ENCODE data around the gene AGO4. TPM values are rescaled to one million over a fixed set of nuclear protein-coding genes. Genes with fewer than 3 reads are reported as not detected.
"Not testable (repeated sequence)": the region's sequence is repeated elsewhere in the genome, so short reads cannot be mapped to it uniquely, and the experiment has no call there.

Gene AGO4
- total RNA-seq, 2 experiments from 2014 or later, result 12.1 to 16.1 TPM

DNA sequence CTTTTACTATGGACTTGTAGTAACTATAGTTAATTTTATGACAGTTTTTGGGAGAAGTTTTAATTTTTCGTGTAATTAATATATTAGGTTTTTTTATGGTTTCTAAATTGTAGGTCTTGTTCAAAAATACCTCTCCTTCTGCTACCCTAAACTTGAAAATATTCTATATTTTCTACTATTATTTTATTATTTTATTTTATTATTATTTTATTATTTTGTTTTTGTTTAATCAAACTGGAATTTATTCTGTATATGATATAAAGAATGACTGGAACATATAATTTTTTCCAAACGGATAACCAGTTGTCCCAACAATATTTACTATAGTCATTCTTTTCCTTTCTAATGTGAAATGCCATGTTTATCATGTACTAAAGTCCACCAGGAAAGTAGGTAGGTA is 17.1 kb upstream of the AGO4 start:
- CTCF ChIA-PET, result interaction anchor here (1.6 kb wide), 1 partner anchor 344 kb away, joined by 5 read pairs; no protein-coding TSS in a partner anchor
- Mint-ChIP-seq H3K27me3 (no peaks in the 10 kb centered on the region), H3K4me3 (no peak overlapping the region), H3K9me3 (ENCODE audit: low read depth) (no peaks in the 10 kb centered on the region), H3K27ac (no peak overlapping the region), H3K4me1 (no peaks in the 10 kb centered on the region), H3K36me3 (no peaks in the 10 kb centered on the region)
- no peak for DNase-seq
- no peak for ATAC-seq

DNA sequence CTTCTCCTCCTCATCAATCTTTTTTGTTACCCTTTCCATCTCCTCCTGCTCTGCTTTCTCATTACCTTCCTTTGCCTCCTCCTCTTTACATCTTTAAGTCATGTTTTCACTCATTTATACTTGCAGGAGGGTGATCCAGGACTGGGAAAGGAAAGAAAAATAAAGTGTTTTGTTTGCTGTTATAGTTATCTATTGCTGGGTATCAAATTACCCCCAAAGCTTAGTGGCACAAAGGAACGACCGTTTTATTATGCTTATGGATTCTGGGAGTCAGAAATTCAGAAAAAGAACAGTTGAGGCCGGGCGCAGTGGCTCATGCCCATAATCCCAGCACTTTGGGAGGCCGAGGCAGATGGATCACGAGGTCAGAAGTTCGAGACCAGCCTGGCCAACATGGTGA is 12.5 kb upstream of the AGO4 start:
- no peaks in the 10 kb centered on the region for H3K27me3 Mint-ChIP-seq
- CTCF ChIA-PET, result interaction anchor here (0.9 kb wide), 1 partner anchor 9 kb away, joined by 3 read pairs; no protein-coding TSS in a partner anchor
- H3K4me3 Mint-ChIP-seq, result no peak overlapping the region
- H3K36me3 Mint-ChIP-seq, result no peaks in the 10 kb centered on the region
- no peaks in the 10 kb centered on the region for H3K9me3 Mint-ChIP-seq (ENCODE audit: low read depth)
- ATAC-seq (no peak), DNase-seq (peak; percentile 2)
- H3K4me1 Mint-ChIP-seq, result peaks cover 2% of the 10 kb centered on the region
- no peak overlapping the region for H3K27ac Mint-ChIP-seq

DNA sequence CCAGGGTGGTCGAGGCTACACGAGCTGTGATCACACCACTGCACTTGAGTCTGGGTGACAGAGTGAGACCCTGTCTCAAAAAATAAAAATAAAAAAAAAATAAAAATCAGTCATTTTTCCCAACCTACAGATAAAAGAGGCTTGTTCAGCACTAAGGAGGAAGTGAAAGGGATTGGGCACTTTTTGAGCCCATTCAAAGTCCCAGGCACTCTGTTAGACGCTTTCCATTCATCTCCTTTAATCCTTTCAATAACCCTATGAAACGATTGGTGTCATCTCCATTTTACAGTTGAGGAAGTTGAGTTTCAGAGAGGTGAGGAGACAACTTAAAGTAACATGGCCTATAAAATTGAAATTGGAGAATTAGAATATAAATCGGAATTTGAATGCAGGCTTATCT is 10.4 kb upstream of the AGO4 start:
- peaks cover 2% of the 10 kb centered on the region for H3K4me1 Mint-ChIP-seq
- H3K9me3 Mint-ChIP-seq (ENCODE audit: low read depth), result no peaks in the 10 kb centered on the region
- no peak for DNase-seq
- no peak overlapping the region for H3K27ac Mint-ChIP-seq
- H3K36me3 Mint-ChIP-seq, result no peaks in the 10 kb centered on the region
- no peak overlapping the region for H3K4me3 Mint-ChIP-seq
- CTCF ChIA-PET, result no interaction called here
- ATAC-seq, result no peak
- no peaks in the 10 kb centered on the region for H3K27me3 Mint-ChIP-seq

DNA sequence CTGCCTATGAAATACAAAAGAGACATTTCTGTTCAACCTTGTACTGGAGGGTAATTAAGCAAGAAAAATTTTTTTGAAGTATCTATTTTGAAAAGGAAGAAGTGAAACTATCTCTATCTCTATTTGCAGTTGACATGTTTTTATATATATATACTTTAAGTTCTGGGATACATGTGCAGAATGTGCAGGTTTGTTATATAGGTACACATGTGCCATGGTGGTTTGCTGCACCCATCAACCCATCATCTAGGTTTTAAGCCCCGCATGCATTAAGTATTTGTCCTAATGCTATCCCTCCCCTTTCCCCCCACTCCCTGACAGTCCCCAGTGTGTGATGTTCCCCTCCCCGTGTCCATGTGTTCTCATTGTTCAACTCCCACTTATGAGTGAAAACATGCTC is 9.8 kb upstream of the AGO4 start:
- not testable (repeated sequence) for H3K4me3 Mint-ChIP-seq; H3K27ac Mint-ChIP-seq; H3K36me3 Mint-ChIP-seq; H3K27me3 Mint-ChIP-seq; H3K4me1 Mint-ChIP-seq; ATAC-seq; H3K9me3 Mint-ChIP-seq (ENCODE audit: low read depth)
- CTCF ChIA-PET, result interaction anchor here (0.6 kb wide), 1 partner anchor 257 kb away, joined by 5 read pairs; no protein-coding TSS in a partner anchor
- peak; percentile 15 for DNase-seq

DNA sequence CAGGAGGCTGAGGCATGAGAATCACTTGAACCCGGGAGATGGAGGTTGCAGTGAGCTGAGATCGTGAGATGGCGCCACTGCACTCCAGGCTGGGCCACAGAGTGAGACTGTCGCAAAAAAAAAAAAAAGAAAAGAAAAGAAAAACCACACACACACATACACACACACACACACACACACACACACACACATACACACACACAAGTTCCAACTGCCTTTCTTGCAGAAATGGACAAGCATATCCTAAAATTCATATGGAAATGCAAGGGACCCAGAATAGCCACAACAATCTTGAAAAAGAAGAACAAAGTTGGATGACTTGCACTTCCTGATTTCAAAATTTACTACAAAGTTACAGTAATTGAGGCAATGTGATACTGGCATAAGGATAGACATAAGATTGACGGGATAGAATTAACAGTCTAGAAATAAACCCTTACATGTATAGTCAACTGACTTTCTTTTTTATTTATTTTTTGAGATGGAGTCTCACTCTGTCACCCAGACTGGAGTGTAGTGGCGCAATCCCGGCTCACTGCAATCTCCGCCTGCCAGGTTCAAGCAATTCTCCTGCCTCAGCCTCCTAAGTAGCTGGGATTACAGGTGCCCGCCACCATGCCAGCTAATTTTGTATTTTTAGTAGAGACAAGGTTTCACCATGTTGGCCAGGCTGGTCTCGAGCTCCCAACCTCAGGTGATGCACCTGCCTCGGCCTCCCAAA is 7.5 kb upstream of the AGO4 start:
- H3K9me3 Mint-ChIP-seq (ENCODE audit: low read depth); CTCF ChIA-PET; H3K4me3 Mint-ChIP-seq; H3K27ac Mint-ChIP-seq; H3K27me3 Mint-ChIP-seq; ATAC-seq; H3K36me3 Mint-ChIP-seq: not testable (repeated sequence)
- peak; percentile 8 for DNase-seq
- peaks cover 16% of the 10 kb centered on the region for H3K4me1 Mint-ChIP-seq

DNA sequence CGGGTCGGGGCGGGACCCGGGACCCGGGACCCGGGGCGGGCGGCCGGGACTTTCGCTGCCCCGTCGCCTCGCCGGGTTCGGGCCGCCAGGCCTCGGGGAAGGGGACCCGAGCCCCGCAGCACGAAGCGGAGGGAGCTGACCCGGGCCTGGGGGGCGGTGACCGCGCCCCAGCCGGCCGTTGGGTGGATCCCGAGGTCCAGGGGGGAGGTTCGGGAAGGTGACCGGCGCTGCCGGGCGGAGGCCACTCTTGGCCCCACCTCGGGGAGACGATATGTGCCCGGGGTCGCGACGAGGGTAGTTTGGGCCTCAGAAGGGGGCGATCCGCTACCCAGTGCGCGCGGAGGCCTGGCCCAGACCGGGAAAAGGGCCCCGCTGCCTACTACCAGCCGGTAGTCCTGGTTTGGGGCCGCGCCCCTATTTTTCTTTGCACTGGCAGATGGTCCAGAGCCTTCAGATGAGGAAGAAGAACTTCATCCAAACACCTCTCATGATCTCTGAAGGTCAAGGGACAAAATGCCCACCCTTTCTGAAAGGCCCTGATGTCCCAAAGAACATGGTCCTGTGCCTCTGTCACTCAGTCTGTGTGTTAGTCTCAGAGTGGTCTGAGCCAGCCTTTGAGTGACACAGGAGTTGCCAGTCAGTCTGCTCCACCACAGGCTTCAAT is 766 bp downstream of the AGO4 start:
- H3K4me1 Mint-ChIP-seq, result peaks cover 46% of the 10 kb centered on the region
- peak overlapping the region; percentile 86 for H3K27ac Mint-ChIP-seq
- CTCF ChIA-PET, result no interaction called here
- H3K4me3 Mint-ChIP-seq, result peak overlapping the region; percentile 79
- H3K27me3 Mint-ChIP-seq, result no peaks in the 10 kb centered on the region
- H3K9me3 Mint-ChIP-seq (ENCODE audit: low read depth), result no peaks in the 10 kb centered on the region
- H3K36me3 Mint-ChIP-seq, result peaks cover 3% of the 10 kb centered on the region
- ATAC-seq (peak; percentile 50), DNase-seq (peak; percentile 52)

DNA sequence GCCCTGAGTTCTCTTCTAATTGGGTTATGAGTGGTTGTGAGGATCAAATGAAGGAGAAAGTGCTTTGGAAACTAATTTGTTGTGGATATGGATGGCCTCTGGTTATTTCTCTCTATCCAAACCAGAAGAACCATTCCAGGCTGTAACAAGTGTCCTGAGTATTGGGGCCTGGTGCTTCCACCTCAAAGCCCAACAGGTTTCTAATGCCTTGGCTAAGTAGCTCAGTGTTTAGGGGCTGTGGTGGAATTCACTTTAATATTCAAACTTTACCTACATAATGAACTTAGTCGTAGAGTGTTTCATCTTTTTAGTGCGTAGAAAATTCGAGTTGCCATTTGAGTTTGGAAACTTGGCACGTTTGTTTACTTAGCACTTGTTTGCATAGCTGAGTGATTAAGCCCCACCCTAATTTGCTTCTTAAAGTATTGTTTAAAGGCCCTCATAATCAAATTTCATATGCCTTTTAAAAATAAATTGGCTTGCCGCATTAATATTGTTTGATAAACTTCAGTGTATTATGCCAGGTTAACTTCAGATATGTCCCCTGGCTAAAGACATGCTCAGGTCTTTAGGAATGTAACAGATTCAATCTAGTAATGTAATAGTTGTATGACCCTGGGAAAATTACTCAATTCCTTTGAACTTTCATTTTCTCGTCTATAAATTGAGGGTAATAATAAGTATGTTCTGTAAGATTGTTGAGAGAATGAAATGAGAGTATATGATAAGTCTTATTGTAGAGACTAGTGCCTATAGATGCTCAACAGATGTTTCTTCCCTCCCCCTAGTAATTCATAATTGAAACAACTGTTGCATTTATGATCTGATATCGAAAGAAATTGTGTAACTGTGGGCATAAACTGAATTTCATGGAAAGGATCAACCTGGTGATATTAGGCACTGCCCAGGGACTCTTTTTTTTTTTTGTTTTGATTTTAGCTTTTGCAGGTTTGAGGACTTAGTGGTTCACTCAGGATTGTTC is 1.6 kb downstream of the AGO4 start:
- H3K27me3 Mint-ChIP-seq, result no peaks in the 10 kb centered on the region
- peaks cover 3% of the 10 kb centered on the region for H3K36me3 Mint-ChIP-seq
- DNase-seq (no peak), ATAC-seq (no peak)
- CTCF ChIA-PET, result no interaction called here
- H3K4me1 Mint-ChIP-seq, result peaks cover 41% of the 10 kb centered on the region
- H3K27ac Mint-ChIP-seq, result peak overlapping the region; percentile 86
- H3K9me3 Mint-ChIP-seq (ENCODE audit: low read depth), result no peaks in the 10 kb centered on the region
- H3K4me3 Mint-ChIP-seq, result peak overlapping the region; percentile 79

DNA sequence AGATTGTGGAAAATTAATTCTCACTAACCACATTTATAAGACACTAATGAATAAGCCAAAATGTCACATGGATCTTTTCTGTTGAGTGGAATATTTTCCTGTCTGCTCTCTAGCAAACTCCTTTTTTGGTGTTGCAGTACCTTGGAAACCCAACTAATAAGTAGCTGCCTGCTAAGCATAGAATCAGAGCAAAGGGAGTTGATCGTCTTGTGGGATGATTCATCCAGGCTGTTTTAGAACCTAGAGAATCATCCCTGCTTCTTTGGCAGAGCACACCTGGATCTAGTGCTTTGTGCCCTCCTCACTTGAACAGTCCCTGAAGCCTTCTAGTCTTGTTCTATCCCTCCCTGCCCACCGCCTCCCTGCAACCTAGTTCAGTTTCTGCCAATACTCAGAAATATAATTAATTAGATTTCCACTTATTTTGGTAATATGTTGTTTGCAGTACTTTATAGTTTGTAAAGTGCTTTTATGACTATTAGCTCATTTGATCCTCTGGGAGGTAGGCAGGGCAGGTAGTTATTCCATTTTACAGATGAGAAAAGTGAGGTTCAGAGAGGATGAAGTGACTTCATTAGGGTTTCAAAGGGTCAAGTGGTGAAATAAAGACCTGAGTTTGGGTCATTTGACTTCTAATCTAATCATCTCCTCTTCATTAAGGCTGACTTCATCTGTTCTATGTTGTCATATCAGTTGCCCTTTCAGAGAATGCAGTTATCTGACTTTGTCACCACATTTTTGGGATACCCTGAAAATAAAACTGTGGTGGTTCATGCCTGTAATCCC is 2.5 kb downstream of the AGO4 start:
- Mint-ChIP-seq H3K4me1 (peaks cover 35% of the 10 kb centered on the region), H3K36me3 (peaks cover 1% of the 10 kb centered on the region), H3K9me3 (ENCODE audit: low read depth) (no peaks in the 10 kb centered on the region), H3K4me3 (peak overlapping the region; percentile 79), H3K27me3 (no peaks in the 10 kb centered on the region), H3K27ac (peak overlapping the region; percentile 73)
- CTCF ChIA-PET, result interaction anchor here (1.5 kb wide), 1 partner anchor 41 kb away, joined by 7 read pairs; the partner anchor contains the start of gene CLSPN
- DNase-seq, result no peak
- ATAC-seq, result no peak

DNA sequence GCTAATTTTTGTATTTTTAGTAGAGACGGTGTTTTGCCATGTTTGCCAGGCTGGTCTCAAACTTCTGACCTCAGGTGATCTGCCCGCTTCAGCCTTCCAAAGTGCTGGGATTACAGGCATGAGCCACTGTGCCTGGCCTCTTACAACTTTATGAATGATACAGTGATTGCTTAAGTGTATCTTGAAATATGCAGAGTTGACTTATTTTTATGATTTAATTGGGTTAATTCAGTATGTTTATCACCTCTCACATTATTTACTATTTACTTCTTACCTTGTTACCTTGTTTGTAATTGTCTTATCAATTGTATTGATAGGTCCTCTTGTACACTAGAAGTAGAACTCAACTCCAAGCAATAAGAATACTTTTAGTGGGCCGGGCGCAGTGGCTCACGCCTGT is 4.9 kb downstream of the AGO4 start:
- not testable (repeated sequence) for H3K27me3 Mint-ChIP-seq; ATAC-seq; H3K4me3 Mint-ChIP-seq; DNase-seq; H3K27ac Mint-ChIP-seq; H3K36me3 Mint-ChIP-seq; H3K9me3 Mint-ChIP-seq (ENCODE audit: low read depth)
- peaks cover 31% of the 10 kb centered on the region for H3K4me1 Mint-ChIP-seq
- CTCF ChIA-PET, result interaction anchor here (1.2 kb wide), 1 partner anchor 33 kb away, joined by 3 read pairs; no protein-coding TSS in a partner anchor

DNA sequence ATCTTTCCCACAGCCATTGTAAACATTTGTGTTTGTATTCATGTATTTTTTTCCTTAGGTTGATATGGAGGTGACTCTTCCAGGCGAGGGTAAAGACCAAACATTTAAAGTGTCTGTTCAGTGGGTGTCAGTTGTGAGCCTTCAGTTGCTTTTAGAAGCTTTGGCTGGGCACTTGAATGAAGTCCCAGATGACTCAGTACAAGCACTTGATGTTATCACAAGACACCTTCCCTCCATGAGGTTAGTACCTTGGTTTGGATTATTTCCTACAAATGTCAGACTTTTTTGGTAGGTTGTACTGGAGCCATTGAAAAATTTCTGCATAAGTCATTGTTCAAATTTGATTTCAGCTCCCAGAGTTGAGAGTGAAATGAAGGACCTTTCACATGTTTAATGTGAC is 17.4 kb downstream of the AGO4 start:
- DNase-seq (no peak), ATAC-seq (no peak)
- H3K4me1 Mint-ChIP-seq, result no peaks in the 10 kb centered on the region
- no peaks in the 10 kb centered on the region for H3K9me3 Mint-ChIP-seq (ENCODE audit: low read depth)
- CTCF ChIA-PET, result no interaction called here
- peaks cover 14% of the 10 kb centered on the region for H3K36me3 Mint-ChIP-seq
- H3K4me3 Mint-ChIP-seq, result no peak overlapping the region
- no peak overlapping the region for H3K27ac Mint-ChIP-seq
- H3K27me3 Mint-ChIP-seq, result no peaks in the 10 kb centered on the region

DNA sequence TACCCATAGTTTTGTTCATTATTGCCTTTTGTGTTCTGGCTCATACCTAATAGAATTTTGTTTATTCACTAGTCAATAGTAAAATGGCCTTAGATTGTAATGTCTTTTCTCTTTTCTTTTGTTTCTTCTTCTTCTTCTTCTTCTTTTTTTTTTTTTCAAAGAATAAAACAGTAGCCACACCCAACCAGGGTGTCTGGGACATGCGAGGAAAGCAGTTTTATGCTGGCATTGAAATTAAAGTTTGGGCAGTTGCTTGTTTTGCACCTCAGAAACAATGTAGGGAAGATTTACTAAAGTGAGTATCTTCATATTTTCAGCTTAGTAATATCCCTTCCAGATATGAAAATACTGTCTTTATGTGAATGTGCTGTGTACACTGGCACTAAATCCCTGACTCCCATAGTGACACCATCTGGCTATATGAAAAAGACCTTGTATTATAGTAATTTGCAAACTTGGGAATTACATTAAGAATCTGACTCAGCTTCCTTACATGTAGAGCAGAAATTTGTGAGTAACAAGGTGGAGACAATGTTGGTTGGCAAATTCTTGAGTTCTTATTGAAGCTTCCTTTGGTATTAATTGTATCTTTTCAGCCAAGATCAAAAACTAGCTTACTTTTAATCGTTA is 24.6 kb downstream of the AGO4 start:
- H3K4me3 Mint-ChIP-seq, result no peak overlapping the region
- H3K4me1 Mint-ChIP-seq, result no peaks in the 10 kb centered on the region
- CTCF ChIA-PET, result interaction anchor here (0.6 to 0.7 kb wide), 2 partner anchors 20 to 104 kb away, joined by 3 to 4 read pairs; no protein-coding TSS in a partner anchor
- peaks cover 29% of the 10 kb centered on the region for H3K36me3 Mint-ChIP-seq
- H3K27me3 Mint-ChIP-seq, result no peaks in the 10 kb centered on the region
- no peaks in the 10 kb centered on the region for H3K9me3 Mint-ChIP-seq (ENCODE audit: low read depth)
- H3K27ac Mint-ChIP-seq, result no peak overlapping the region
- DNase-seq (no peak), ATAC-seq (no peak)

DNA sequence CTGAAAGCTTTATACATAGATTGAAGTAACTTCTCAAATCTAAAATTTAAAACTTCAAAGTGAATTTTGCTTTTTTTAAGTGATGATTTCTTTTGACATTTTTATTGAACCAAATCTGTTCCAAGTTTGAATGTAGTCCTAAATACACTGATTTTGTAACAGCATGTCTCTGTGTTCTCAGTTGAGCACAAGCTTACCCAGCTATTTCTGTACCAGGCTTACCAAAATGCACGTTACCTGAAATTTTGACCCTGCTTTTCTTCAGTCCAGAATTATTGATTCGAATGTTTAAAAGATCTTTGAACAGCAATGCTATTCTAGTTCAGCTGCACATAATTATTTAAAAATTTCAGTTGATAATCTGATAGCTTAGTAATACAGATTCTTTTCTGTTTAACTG is 25.6 kb downstream of the AGO4 start:
- no peak overlapping the region for H3K4me3 Mint-ChIP-seq
- CTCF ChIA-PET, result no interaction called here

More for the DNA sequence above, 25.6 kb downstream of the AGO4 start:
- H3K27ac Mint-ChIP-seq, result no peak overlapping the region
- ATAC-seq (no peak), DNase-seq (no peak)
- no peaks in the 10 kb centered on the region for H3K4me1 Mint-ChIP-seq
- peaks cover 33% of the 10 kb centered on the region for H3K36me3 Mint-ChIP-seq
- H3K9me3 Mint-ChIP-seq (ENCODE audit: low read depth), result no peaks in the 10 kb centered on the region
- no peaks in the 10 kb centered on the region for H3K27me3 Mint-ChIP-seq
